ENCODE data around the gene MRPS25. TPM values are rescaled to one million over a fixed set of nuclear protein-coding genes. Genes with fewer than 3 reads are reported as not detected.
A peak's percentile ranks its signal among the peaks of the same experiment; 100 is the strongest.

Gene MRPS25
- total and polyA plus RNA-seq, 9 of the 15 experiments (the other 6 are each of a cell fraction or from before 2014, with no cell fraction given), result 34.3 to 129 (median 78.2) TPM

DNA sequence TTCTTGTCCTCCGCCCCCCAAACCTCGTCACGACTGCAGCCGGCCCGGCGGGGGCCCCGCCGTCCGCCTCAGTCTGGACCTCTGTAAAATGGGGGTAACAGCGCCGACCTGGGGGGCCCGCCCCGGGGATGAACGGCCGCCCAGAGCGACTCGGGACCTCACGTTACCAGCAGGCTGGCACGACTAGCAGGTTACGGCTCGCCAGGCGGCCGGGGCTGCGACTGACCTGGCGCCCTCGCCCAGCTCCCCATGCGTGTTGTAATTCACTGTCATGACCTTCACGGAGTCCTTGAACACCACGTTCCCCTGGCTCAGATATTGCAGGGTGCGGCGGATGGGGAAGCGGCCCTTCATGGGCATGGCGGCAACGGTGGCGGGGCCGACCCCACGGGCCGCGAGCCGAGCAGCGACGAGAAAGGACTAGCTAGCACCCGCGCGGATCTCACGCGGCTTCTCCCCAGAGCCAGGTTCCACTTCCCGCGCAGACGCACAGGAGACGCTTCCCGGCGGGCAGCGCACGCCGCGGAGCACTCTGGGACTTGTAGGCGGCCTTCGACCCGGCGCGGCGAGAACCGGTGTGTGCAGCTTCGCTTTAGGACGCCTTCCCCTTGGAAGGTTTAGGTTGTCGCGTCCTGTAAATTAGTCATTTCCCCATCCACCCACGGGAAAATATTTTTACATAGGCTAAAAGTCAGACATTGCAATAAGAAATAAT is at the start of gene MRPS25 (continued):
- TF ChIP-seq, protein P1, sequence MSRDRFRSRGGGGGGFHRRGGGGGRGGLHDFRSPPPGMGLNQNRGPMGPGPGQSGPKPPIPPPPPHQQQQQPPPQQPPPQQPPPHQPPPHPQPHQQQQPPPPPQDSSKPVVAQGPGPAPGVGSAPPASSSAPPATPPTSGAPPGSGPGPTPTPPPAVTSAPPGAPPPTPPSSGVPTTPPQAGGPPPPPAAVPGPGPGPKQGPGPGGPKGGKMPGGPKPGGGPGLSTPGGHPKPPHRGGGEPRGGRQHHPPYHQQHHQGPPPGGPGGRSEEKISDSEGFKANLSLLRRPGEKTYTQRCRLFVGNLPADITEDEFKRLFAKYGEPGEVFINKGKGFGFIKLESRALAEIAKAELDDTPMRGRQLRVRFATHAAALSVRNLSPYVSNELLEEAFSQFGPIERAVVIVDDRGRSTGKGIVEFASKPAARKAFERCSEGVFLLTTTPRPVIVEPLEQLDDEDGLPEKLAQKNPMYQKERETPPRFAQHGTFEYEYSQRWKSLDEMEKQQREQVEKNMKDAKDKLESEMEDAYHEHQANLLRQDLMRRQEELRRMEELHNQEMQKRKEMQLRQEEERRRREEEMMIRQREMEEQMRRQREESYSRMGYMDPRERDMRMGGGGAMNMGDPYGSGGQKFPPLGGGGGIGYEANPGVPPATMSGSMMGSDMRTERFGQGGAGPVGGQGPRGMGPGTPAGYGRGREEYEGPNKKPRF (IDR thresholded peaks at IDR 0.05; ENCODE audit: low read depth, low read length), result no peak
- TF ChIP-seq GTF2E2 (tag; IDR thresholded peaks at IDR 0.05) (peak; percentile 39; the same call in 1 of the 2 replicates), FOXO4 (CRISPR knock-in tag; IDR thresholded peaks at IDR 0.05) (no peak), THAP12 (CRISPR knock-in tag; IDR thresholded peaks at IDR 0.05) (peak; percentile 89), PPARD (CRISPR knock-in tag; IDR thresholded peaks at IDR 0.05) (no peak), HES1 (IDR thresholded peaks at IDR 0.05; ENCODE audit: low read depth) (no peak), PYGO2 (tag; IDR thresholded peaks at IDR 0.05) (no peak), USF2 (CRISPR knock-in tag; IDR thresholded peaks at IDR 0.05) (no peak), ELF2 (CRISPR knock-in tag; IDR thresholded peaks at IDR 0.05) (no peak), ZBTB12 (CRISPR knock-in tag; IDR thresholded peaks at IDR 0.05) (no peak), ZNF408 (CRISPR knock-in tag; IDR thresholded peaks at IDR 0.05; ENCODE audit: low read depth) (no peak), NUFIP1 (IDR thresholded peaks at IDR 0.05; ENCODE audit: partially characterized antibody) (no peak), HSF4 (CRISPR knock-in tag; IDR thresholded peaks at IDR 0.05; ENCODE audit: borderline replicate concordance) (no peak), RUNX1 (IDR thresholded peaks at IDR 0.05; ENCODE audit: low read depth) (no peak)
- TF ChIP-seq, protein P2, sequence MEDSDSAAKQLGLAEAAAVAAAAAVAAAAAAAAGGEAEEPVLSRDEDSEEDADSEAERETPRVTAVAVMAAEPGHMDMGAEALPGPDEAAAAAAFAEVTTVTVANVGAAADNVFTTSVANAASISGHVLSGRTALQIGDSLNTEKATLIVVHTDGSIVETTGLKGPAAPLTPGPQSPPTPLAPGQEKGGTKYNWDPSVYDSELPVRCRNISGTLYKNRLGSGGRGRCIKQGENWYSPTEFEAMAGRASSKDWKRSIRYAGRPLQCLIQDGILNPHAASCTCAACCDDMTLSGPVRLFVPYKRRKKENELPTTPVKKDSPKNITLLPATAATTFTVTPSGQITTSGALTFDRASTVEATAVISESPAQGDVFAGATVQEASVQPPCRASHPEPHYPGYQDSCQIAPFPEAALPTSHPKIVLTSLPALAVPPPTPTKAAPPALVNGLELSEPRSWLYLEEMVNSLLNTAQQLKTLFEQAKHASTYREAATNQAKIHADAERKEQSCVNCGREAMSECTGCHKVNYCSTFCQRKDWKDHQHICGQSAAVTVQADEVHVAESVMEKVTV (CRISPR knock-in tag; IDR thresholded peaks at IDR 0.05), result no peak

Measured in K562 (cell line).